GM12878 (cell line): ENCODE measurements around the gene YY1. TPM values are rescaled to one million over a fixed set of nuclear protein-coding genes. Genes with fewer than 3 reads are reported as not detected.

Source experiments
- ASH2L ChIP-seq: fragments of 300-600, 200-600 bp; sonication (generic); IDR thresholded peaks from 2 replicates; pipeline ENCODE4 v1.6.1; 2017; ENCODE audit warnings: low read depth, mild to moderate bottlenecking, borderline replicate concordance
- ATF3 ChIP-seq: IDR thresholded peaks from 2 replicates; pipeline ENCODE4 v1.6.1; 2011; ENCODE audit warnings: low read depth, mild to moderate bottlenecking, low read length, moderate library complexity, borderline replicate concordance; ENCODE audit errors: extremely low read depth
- BCL3 ChIP-seq: IDR thresholded peaks from 2 replicates; pipeline ENCODE4 v1.6.1; 2011; ENCODE audit warnings: borderline replicate concordance, low read depth, mild to moderate bottlenecking, moderate library complexity, low read length; ENCODE audit not compliant: insufficient read depth, poor library complexity, severe bottlenecking
- CHD4 ChIP-seq: fragments of 200-600 bp; sonication (generic); IDR thresholded peaks from 2 replicates; pipeline ENCODE4 v1.6.1; 2016; ENCODE audit warnings: mild to moderate bottlenecking
- EZH2 ChIP-seq: IDR thresholded peaks from 2 replicates; pipeline ENCODE4 v1.6.1; 2012; ENCODE audit warnings: low read depth, mild to moderate bottlenecking, control low read depth, inconsistent platforms, low read length, borderline replicate concordance; ENCODE audit not compliant: control insufficient read depth
- HDGF ChIP-seq: fragments of 450-650 bp; IDR thresholded peaks from 2 replicates; pipeline ENCODE4 v1.6.1; 2016; ENCODE audit warnings: antibody characterized with exemption
- MYC ChIP-seq: IDR thresholded peaks from 2 replicates; pipeline ENCODE4 v1.6.1; 2011; ENCODE audit warnings: mild to moderate bottlenecking, low read length, moderate library complexity, inconsistent platforms; ENCODE audit not compliant: insufficient read depth, insufficient replicate concordance, insufficient read length, severe bottlenecking
- NFXL1 ChIP-seq: fragments of 450-650 bp; IDR thresholded peaks from 2 replicates; pipeline ENCODE4 v1.6.1; 2017; ENCODE audit warnings: antibody characterized with exemption, mild to moderate bottlenecking, borderline replicate concordance
- PBX3 ChIP-seq: IDR thresholded peaks from 2 replicates; pipeline ENCODE4 v1.6.1; 2011; ENCODE audit warnings: mild to moderate bottlenecking, low read depth, low read length, moderate library complexity; ENCODE audit not compliant: insufficient replicate concordance
- POLR2A ChIP-seq: IDR thresholded peaks from 2 replicates; pipeline ENCODE4 v1.6.1; 2011; ENCODE audit warnings: low read depth, mild to moderate bottlenecking, low read length
- STAT3 ChIP-seq: IDR thresholded peaks from 2 replicates; pipeline ENCODE4 v1.6.1; 2011; ENCODE audit warnings: low read depth, low read length, improper control_type of control experiment
- YBX1 ChIP-seq: fragments of 450-650 bp; IDR thresholded peaks from 2 replicates; pipeline ENCODE4 v1.6.1; 2016; ENCODE audit warnings: antibody characterized with exemption
- ZNF687 ChIP-seq: fragments of 450-650 bp; IDR thresholded peaks from 2 replicates; pipeline ENCODE4 v1.6.1; 2017; ENCODE audit warnings: mild to moderate bottlenecking, moderate library complexity
- polyA plus RNA-seq, 11 experiments: library from polyadenylated mRNA; depleted of rRNA in 4 of 11; unstranded in 6 of 11; stranded (reverse) in 5 of 11; fragments of >200 nt; fragmentation: Nextera tagmentation in 4 of 11; fragmentation: Illumina TruSeq in 1 of 11; extraction: Ambion mirVana in 4 of 11; extraction: Trizol in 1 of 11; gene quantifications; 1 replicate in 1 of 11; 2 replicates in 10 of 11; pipeline versions ENCODE4 v1.2.1 to v1.2.3, GENCODE V29; 2011 to 2016; ENCODE audit warnings: inconsistent platforms in 2 of 11, missing spikeins in 2 of 11, low read depth in 1 of 11
- total RNA-seq, 4 experiments: library from RNA; depleted of rRNA in 3 of 4; stranded (reverse); fragments of >200 nt in 3 of 4; fragmentation: Illumina TruSeq in 1 of 4; extraction: Trizol in 1 of 4; gene quantifications; 2 replicates each; pipeline versions ENCODE4 v1.2.1 to v1.2.3, GENCODE V29; 2013 to 2021
- TF ChIP-seq, protein P1 (sequence below): IDR thresholded peaks from 2 replicates; pipeline ENCODE4 v1.6.1; 2011; ENCODE audit warnings: borderline replicate concordance, low read depth, mild to moderate bottlenecking, moderate library complexity, mixed read lengths, low read length; ENCODE audit not compliant: insufficient read depth; ENCODE audit errors: extremely low read length
- TF ChIP-seq, protein P2 (sequence below): fragments of 450-650 bp; IDR thresholded peaks from 2 replicates; pipeline ENCODE4 v1.6.1; 2016; ENCODE audit warnings: mild to moderate bottlenecking, moderate library complexity, borderline replicate concordance

Gene YY1
- total and polyA plus RNA-seq, 10 of the 15 experiments (the other 5 are each of a cell fraction or from before 2014, with no cell fraction given) = 23.7 to 74.0 (median 39.9) TPM

DNA sequence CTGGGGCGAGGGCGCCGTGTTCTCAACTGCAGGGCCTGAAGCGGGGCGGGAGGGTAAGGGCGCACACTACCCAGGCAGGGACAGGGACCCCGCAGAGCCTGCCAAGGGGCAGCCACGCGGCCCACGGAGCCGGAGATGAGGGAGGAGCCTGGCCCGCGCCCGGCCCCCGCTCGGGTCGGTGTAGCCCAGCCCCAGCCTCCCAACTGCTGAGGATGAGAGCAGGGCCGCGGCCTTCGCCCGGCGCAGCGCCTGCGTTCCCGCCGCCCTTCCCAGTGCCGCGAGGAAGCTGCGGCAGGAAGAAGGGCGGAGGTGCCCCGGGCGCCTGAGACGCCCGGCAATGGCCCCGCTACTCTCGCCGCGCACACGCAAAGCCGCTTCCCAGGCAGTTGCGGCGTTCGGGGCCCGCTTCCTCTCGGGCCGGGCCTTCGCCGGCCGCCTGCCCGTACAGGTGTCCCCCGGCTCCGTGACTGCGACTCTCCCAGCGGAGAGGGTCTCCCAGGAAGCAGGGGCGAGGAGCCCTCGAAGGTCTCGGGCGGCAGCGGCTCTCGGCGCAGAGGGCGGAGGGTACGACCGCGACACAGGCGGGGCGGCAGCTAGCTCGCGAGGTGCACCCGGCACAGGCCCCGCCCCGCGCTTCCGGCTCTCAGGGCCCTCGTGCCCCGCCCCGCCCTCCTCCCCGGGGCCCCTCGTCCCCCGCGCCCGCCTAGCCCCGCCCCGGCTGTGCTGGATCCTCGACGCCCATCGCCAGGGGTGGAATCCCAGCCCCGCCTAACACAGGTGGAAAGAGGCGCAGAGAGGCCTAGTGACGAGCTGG is 24.8 kb upstream of the YY1 start (continued):
- TF ChIP-seq EZH2 = no peak
- TF ChIP-seq ZNF687 = 0 out of 2 replicates have a peak, but pooled peaks have one; percentile 52
- no peak for TF ChIP-seq BCL3
- no peak for TF ChIP-seq CHD4
- TF ChIP-seq, protein P1, sequence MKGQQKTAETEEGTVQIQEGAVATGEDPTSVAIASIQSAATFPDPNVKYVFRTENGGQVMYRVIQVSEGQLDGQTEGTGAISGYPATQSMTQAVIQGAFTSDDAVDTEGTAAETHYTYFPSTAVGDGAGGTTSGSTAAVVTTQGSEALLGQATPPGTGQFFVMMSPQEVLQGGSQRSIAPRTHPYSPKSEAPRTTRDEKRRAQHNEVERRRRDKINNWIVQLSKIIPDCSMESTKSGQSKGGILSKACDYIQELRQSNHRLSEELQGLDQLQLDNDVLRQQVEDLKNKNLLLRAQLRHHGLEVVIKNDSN = no peak
- TF ChIP-seq NFXL1 = no peak
- TF ChIP-seq, protein P2, sequence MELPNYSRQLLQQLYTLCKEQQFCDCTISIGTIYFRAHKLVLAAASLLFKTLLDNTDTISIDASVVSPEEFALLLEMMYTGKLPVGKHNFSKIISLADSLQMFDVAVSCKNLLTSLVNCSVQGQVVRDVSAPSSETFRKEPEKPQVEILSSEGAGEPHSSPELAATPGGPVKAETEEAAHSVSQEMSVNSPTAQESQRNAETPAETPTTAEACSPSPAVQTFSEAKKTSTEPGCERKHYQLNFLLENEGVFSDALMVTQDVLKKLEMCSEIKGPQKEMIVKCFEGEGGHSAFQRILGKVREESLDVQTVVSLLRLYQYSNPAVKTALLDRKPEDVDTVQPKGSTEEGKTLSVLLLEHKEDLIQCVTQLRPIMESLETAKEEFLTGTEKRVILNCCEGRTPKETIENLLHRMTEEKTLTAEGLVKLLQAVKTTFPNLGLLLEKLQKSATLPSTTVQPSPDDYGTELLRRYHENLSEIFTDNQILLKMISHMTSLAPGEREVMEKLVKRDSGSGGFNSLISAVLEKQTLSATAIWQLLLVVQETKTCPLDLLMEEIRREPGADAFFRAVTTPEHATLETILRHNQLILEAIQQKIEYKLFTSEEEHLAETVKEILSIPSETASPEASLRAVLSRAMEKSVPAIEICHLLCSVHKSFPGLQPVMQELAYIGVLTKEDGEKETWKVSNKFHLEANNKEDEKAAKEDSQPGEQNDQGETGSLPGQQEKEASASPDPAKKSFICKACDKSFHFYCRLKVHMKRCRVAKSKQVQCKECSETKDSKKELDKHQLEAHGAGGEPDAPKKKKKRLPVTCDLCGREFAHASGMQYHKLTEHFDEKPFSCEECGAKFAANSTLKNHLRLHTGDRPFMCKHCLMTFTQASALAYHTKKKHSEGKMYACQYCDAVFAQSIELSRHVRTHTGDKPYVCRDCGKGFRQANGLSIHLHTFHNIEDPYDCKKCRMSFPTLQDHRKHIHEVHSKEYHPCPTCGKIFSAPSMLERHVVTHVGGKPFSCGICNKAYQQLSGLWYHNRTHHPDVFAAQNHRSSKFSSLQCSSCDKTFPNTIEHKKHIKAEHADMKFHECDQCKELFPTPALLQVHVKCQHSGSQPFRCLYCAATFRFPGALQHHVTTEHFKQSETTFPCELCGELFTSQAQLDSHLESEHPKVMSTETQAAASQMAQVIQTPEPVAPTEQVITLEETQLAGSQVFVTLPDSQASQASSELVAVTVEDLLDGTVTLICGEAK = no peak
- TF ChIP-seq YBX1 = no peak
- TF ChIP-seq POLR2A = peak; percentile 97
- no peak for TF ChIP-seq HDGF
- TF ChIP-seq MYC = no peak
- TF ChIP-seq STAT3 = no peak
- 0 out of 2 replicates have a peak, but pooled peaks have one; percentile 59 for TF ChIP-seq ASH2L
- TF ChIP-seq PBX3 = no peak
- TF ChIP-seq ATF3 = no peak
